ENCODE data around the gene DPEP2. TPM values are rescaled to one million over a fixed set of nuclear protein-coding genes. Genes with fewer than 3 reads are reported as not detected.

The DPEP2 gene
- total and polyA plus RNA-seq, 2 of the 13 experiments (the other 11 are each of a cell fraction or from before 2014, with no cell fraction given): 0.18 TPM; not detected in 1

DNA sequence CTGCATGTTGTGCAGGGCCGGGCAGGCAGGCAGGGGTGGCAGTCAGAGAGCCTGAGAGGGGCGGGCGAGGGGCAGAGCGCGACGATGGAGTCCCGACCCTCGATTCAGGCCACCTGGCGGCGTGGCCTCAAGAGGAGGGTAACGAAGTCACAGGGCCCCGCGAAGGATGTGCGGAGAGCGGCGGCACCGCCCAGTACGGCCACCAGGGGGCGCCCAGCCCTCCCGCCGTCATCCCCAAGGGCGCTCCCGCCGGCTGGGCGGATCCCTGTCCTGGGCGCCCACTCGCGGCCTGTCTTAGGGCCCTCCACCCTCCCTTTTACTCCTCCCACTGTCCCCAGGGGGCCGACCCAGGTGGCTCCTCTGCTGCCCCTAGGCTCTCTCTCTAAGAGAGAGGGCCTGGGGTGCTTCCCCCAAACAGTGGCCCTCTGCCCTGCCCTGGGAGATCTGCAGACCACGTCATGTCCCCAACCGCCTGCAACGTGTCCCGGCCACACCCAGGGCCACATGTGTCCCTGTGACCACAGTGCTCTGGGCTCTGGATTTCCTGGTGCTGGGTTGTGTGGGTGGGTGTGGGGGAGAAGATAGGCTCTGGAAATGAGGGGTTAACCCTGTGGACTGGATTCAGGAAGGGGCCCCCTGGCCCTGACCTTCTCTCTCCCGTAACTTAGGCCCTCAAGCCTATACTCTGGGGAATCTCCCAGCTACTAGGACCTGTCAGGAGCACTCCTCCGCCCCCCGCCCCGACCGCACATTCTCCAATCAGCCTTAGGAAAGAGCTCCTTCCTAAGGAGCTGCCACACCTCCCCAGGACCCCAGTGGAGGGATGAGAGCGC lies 5.9 kb downstream of the DPEP2 start (continued):
- TF ChIP-seq, protein P1, sequence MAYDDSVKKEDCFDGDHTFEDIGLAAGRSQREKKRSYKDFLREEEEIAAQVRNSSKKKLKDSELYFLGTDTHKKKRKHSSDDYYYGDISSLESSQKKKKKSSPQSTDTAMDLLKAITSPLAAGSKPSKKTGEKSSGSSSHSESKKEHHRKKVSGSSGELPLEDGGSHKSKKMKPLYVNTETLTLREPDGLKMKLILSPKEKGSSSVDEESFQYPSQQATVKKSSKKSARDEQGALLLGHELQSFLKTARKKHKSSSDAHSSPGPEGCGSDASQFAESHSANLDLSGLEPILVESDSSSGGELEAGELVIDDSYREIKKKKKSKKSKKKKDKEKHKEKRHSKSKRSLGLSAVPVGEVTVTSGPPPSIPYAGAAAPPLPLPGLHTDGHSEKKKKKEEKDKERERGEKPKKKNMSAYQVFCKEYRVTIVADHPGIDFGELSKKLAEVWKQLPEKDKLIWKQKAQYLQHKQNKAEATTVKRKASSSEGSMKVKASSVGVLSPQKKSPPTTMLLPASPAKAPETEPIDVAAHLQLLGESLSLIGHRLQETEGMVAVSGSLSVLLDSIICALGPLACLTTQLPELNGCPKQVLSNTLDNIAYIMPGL (CRISPR knock-in tag; IDR thresholded peaks at IDR 0.05; ENCODE audit: borderline replicate concordance in 1 of 2, low read depth in 1 of 2): peak; percentile 95 to 97
- TF ChIP-seq, protein P2, sequence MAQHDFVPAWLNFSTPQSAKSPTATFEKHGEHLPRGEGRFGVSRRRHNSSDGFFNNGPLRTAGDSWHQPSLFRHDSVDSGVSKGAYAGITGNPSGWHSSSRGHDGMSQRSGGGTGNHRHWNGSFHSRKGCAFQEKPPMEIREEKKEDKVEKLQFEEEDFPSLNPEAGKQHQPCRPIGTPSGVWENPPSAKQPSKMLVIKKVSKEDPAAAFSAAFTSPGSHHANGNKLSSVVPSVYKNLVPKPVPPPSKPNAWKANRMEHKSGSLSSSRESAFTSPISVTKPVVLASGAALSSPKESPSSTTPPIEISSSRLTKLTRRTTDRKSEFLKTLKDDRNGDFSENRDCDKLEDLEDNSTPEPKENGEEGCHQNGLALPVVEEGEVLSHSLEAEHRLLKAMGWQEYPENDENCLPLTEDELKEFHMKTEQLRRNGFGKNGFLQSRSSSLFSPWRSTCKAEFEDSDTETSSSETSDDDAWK (CRISPR knock-in tag; IDR thresholded peaks at IDR 0.05): no peak
- TF ChIP-seq AGO2 (optimal IDR thresholded peaks at IDR 0.05; ENCODE audit: low read depth, low read length) (peak; percentile 34), ZNF335 (CRISPR knock-in tag; IDR thresholded peaks at IDR 0.05) (peak; percentile 85), ZNF430 (CRISPR knock-in tag; IDR thresholded peaks at IDR 0.05) (no peak; the same call in 1 of the 2 replicates), ZIK1 (CRISPR knock-in tag; IDR thresholded peaks at IDR 0.05; ENCODE audit: borderline replicate concordance, low read depth) (no peak), SATB2 (CRISPR knock-in tag; IDR thresholded peaks at IDR 0.05) (0 out of 2 replicates have a peak, but pooled peaks have one; percentile 50), ZNF350 (CRISPR knock-in tag; IDR thresholded peaks at IDR 0.05; ENCODE audit: borderline replicate concordance, low read depth) (peak; percentile 81), EP300 (IDR thresholded peaks at IDR 0.05; ENCODE audit: low read depth in 2 of 2, low read length in 2 of 2) (no peak), EP300 (CRISPR knock-in tag; IDR thresholded peaks at IDR 0.05; ENCODE audit: borderline replicate concordance) (0 out of 2 replicates have a peak, but pooled peaks have one; percentile 14), GPN1 (CRISPR knock-in tag; IDR thresholded peaks at IDR 0.05; ENCODE audit: borderline replicate concordance) (no peak), NBN (conservative IDR thresholded peaks at IDR 0.05) (no peak), ATAD3A (CRISPR knock-in tag; IDR thresholded peaks at IDR 0.05) (0 out of 2 replicates have a peak, but pooled peaks have one; percentile 44), ZNF207 (IDR thresholded peaks at IDR 0.05; ENCODE audit: borderline replicate concordance) (no peak), RBFOX2 (IDR thresholded peaks at IDR 0.05; ENCODE audit: low read depth, low read length) (peak; percentile 77), ZNF3 (CRISPR knock-in tag; IDR thresholded peaks at IDR 0.05) (0 out of 2 replicates have a peak, but pooled peaks have one; percentile 24)
- TF ChIP-seq, protein P3, sequence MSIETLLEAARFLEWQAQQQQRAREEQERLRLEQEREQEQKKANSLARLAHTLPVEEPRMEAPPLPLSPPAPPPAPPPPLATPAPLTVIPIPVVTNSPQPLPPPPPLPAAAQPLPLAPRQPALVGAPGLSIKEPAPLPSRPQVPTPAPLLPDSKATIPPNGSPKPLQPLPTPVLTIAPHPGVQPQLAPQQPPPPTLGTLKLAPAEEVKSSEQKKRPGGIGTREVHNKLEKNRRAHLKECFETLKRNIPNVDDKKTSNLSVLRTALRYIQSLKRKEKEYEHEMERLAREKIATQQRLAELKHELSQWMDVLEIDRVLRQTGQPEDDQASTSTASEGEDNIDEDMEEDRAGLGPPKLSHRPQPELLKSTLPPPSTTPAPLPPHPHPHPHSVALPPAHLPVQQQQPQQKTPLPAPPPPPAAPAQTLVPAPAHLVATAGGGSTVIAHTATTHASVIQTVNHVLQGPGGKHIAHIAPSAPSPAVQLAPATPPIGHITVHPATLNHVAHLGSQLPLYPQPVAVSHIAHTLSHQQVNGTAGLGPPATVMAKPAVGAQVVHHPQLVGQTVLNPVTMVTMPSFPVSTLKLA (IDR thresholded peaks at IDR 0.05): no peak
- TF ChIP-seq, protein P4, sequence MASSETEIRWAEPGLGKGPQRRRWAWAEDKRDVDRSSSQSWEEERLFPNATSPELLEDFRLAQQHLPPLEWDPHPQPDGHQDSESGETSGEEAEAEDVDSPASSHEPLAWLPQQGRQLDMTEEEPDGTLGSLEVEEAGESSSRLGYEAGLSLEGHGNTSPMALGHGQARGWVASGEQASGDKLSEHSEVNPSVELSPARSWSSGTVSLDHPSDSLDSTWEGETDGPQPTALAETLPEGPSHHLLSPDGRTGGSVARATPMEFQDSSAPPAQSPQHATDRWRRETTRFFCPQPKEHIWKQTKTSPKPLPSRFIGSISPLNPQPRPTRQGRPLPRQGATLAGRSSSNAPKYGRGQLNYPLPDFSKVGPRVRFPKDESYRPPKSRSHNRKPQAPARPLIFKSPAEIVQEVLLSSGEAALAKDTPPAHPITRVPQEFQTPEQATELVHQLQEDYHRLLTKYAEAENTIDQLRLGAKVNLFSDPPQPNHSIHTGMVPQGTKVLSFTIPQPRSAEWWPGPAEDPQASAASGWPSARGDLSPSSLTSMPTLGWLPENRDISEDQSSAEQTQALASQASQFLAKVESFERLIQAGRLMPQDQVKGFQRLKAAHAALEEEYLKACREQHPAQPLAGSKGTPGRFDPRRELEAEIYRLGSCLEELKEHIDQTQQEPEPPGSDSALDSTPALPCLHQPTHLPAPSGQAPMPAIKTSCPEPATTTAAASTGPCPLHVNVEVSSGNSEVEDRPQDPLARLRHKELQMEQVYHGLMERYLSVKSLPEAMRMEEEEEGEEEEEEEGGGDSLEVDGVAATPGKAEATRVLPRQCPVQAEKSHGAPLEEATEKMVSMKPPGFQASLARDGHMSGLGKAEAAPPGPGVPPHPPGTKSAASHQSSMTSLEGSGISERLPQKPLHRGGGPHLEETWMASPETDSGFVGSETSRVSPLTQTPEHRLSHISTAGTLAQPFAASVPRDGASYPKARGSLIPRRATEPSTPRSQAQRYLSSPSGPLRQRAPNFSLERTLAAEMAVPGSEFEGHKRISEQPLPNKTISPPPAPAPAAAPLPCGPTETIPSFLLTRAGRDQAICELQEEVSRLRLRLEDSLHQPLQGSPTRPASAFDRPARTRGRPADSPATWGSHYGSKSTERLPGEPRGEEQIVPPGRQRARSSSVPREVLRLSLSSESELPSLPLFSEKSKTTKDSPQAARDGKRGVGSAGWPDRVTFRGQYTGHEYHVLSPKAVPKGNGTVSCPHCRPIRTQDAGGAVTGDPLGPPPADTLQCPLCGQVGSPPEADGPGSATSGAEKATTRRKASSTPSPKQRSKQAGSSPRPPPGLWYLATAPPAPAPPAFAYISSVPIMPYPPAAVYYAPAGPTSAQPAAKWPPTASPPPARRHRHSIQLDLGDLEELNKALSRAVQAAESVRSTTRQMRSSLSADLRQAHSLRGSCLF (CRISPR knock-in tag; IDR thresholded peaks at IDR 0.05; ENCODE audit: borderline replicate concordance): no peak

Data from HepG2 (cell line).